LoVo (cell line): ENCODE data around the gene ACTR6.
"Not testable (repeated sequence)": the region's sequence is repeated elsewhere in the genome, so short reads cannot be mapped to it uniquely, and the experiment has no call there.

Experiments used
- DNase-seq: peaks from one replicate; pipeline ENCODE4 v3.0.0-alpha.2; 2016; ENCODE audit warnings: low spot score

Gene ACTR6

DNA sequence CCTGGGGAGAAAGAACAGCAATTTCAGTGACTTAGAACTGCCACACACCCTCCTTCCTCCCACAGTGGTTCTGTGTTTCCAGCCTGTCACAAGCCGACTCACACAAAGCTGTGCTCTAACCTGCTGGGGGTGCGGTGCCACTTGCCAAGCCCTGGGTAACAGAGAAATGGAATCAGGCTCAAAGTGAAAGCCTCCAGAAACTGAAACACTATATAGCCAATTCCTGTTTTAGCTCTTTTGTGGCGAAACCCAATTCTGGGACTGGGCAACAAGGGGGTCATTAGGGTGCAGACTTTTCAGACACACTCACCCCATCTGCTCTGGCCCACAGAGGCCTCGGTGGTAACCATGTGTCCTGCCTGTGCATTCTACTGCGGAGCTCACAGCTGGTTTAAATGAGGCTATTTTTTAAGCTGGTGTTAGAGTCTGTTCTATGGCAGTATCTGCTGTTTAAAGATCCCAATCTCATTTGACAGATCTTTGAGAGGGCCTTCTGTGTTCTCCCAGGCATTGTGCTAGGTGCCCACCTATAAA is 15.2 kb upstream of the ACTR6 start:
- no peak for DNase-seq

GRCh38 chr12:100186071-100186470 is 14.5 kb upstream of the ACTR6 start:
- no peak for DNase-seq

GRCh38 chr12:100187068-100187467 is 13.5 kb upstream of the ACTR6 start:
- DNase-seq: no peak

DNA sequence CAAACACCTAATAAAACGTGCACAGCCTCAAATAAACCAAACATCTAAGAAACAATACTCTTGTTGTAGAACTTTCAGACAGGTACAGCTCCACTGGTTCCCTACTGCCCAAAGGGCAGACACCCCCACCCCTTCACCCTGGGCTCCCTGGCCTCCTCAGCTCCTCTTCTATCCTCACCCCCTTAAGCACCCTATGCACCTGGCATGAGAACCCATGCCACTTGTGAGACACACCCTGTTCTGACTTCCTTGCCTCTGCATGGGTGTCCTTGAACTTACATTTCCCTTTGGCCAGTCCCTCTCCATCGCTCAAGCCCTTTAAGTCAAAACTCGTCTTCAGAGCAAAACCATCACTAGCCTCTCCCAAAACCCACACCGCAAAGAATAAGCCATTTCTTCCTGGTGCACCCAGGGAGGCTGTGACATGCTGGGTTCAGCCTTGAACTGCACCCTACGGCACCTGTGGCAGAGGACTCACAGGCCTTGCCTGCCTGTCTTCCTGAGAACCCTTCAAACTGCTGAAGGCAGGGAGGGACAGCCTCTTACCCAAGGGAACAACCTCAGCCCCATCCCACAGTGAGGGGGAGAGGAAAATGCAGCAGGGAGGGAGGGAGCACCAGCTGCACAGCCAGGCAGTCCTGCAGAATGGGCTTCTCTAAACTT is 12.6 kb upstream of the ACTR6 start:
- DNase-seq: no peak

GRCh38 chr12:100188888-100189635 is 11.6 kb upstream of the ACTR6 start:
- DNase-seq: not testable (repeated sequence)

GRCh38 chr12:100189636-100190394 is 10.8 kb upstream of the ACTR6 start:
- DNase-seq: no peak

- DNase-seq: no peak
Observed at GRCh38 chr12:100193085-100193484, 7.5 kb upstream of the ACTR6 start.

DNA sequence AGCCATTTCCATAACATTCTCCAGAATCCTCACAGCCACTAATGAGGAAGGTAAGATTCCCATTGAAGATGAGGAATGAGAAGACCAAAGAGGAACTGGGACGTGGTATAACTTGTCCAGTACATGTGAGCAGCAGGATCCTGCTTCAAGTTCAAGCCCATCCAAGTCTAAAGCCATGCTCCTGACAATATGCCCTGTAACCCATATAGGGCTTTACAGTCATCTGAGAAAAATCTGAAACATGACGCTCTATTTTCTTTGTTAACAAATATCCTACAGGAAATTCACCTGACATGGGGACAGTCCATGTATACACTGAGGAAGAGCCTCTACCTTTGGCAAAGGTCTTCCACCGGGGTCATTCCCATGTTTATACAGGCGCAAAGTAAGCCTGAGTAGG is 3.1 kb upstream of the ACTR6 start:
- no peak for DNase-seq

GRCh38 chr12:100199023-100199346 is 1.6 kb upstream of the ACTR6 start:
- no peak for DNase-seq

DNA sequence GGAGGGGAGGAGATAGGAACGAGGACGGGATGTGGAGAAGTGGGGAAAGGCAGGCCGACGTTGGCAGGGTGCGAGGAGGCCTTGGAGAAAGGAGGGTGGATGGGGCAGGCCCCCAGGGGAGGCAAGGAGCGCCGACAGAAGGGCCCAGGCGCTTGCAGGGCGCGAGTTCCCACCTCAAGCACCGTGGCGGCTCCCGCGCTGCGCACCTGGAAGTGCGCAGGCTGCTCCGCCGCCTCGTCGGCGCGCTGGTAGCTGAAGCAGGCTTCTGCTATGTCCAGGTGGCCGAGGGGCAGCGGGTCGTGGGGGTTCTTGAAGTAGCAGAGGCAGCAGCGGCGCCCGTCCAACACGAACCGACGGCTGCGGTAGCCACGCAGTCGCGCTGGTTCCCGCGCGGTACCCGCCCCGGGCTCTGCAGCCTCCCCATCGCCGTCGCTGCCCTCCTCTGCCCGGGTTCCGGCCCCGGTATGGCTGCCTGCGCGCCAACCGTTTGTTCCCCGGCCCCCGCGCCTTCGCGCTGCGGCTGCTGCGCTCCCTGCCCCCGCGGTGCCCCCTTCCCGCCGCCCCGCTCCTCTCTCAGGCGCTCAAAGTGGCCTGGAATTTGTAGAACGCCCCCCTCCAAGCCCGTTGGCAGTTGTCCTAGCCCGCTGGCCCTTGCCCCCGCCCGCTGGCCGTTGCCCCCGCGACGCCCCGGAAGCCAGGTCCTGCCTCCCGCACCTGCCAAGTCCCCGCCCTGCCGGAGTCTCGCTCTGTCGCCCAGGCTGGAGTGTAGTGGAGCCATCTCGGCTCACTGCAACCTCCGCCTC is 1.1 kb upstream of the ACTR6 start:
- peak; percentile 83 for DNase-seq

- no peak for DNase-seq
Observed at GRCh38 chr12:100201604-100202423, 1.2 kb downstream of the ACTR6 start.

DNA sequence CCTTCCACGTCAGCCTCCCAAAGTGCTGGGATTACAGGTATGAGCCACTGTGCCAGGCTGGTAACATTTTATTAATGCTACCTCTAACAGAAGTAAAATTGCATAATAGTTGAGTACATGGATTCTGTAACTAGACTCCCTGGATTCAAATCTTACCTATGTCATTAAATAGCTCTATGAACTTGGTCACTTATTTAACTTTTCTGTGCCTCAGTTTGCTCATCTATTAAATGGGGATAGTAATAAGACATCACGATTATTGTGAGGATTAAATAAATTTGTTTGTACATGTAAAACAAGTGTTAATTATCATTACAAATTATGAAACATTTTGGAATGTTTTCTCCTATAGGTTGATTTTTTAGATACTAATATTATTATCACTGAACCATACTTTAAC is 6.7 kb downstream of the ACTR6 start:
- no peak for DNase-seq

DNA sequence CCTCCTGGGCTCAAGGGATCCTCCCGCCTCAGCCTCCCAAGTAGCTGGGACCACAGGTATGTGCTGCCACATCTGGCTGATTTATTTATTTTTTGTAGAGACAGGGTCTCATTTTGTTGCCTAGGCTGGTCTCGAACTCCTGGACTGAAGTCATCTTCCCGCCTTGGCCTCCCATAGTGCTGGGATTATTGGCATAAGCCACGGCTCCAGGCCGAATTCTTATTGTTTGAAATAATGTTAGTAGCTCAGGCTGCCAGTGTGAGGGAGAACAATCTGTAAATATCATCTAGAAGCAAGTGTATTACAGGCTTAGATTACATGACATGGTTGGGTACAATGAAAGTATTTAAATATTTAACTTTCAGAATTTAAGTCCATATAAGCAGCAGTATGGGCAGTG is 8.2 kb downstream of the ACTR6 start:
- DNase-seq: no peak

DNA sequence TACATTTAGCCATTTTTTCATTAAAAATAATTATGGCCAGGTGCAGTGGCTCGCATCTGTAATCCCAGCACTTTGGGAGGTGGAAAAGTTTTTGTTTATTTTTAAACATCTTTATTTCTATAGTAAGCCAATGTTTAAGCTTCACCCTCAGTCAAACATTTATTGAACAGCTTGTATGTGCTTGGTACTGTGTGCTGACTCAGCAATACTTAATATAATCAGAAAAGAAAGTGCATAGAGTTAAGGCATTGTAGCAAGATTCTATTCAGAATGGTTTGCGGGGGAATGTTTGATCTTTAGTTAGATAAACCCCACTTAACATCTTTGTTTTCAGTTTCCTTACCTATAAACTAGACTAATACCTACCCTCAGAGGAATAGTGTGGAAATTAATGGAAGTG is 11.1 kb downstream of the ACTR6 start:
- DNase-seq: no peak

GRCh38 chr12:100213016-100213891 is 12.6 kb downstream of the ACTR6 start:
- no peak for DNase-seq

DNA sequence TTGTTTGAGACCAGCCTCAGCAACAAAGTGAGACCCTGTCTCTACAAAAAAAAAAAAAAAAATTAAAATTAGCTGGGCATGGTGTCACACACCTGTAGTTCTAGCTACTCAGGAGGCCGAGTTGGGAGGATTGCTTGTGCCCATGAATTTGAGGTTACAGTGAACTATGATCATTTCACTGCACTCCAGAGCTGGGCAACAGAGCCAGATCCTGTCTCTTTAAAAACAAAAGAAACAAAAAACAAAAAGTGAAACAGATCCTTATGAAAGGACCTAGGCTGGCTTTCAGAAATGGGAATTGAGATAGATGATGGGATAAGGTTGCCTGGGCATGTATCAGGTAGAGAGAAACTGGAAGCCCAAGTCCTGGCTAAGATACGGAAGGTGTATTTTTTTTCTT is 13.9 kb downstream of the ACTR6 start:
- DNase-seq: no peak

GRCh38 chr12:100215209-100215608 is 14.6 kb downstream of the ACTR6 start:
- no peak for DNase-seq

DNA sequence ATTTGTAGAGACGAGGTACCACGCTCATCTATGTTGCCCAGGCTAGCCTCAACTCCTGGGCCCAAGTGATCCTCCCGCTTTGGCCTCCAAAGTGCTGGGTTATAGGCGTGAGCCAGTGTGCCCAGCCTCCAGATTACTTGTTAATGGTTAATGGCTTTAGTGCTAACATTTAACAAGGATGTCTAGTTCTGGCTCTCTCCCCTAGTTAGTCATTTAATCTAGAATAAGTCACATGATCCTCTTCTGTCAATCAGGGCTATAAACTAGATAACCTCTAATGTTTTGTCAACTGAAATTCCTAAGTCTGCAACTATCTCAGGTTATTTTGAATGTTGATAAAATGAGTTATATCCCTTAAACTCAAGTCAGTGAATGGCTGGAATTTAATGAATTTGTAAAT is 15.7 kb downstream of the ACTR6 start:
- no peak for DNase-seq

DNA sequence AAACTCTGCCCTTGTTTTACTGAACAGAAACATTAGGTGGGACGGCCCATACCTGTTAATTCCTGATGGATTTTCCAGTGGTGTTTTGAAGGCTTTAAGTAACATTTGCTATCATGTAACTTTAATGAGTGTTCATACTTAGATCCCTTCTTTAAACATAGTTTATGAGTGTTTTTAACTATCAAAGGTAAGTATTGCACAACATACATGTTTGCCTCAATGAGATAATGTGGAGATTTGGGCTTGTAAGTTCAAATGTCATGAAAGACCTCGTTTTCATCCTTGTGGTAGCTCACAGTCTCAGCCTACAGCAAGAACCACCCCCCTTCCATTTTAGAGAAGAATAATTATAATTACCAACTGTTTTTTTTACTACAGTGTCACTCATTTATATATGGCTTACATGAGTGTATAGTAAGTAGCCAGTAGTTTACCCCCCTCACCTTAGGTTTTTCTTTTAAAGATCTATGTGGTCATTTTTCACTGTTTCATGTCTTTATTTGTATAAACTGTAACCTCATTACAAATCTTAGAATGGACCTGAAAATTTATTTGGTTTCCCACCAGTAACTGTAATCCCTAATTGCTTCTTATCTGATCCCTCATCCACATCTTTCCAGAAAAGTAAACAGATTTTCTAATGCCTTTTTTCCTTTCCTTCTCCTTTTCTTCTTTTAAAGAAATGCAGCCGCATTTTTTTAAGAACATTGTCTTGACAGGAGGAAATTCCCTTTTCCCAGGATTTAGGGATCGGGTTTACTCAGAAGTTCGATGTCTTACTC is 18.9 kb downstream of the ACTR6 start:
- no peak for DNase-seq
